ENCODE data around the gene UPB1.

DNA sequence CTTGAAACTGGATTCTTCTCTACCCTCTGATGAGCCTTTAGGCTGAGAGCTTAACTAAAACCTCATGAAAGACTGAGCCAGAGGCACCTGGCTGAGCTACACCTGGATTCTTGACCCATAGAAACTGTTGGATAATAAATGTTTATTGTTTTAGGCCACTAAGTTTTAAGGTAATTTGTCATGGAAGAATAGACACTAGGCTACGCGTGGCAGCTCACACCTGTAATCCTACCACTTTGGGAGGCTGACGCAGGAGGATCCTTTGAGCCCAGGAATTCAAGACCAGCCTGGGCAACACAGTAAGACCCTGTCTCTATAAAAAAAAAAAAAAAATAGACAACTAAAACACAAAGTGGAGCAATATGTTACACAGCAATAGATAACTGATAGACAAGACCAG lies 29.2 kb upstream of the UPB1 start:
- TF ChIP-seq POLR2A (IDR thresholded peaks at IDR 0.05) = no peak
- TF ChIP-seq, protein P1, sequence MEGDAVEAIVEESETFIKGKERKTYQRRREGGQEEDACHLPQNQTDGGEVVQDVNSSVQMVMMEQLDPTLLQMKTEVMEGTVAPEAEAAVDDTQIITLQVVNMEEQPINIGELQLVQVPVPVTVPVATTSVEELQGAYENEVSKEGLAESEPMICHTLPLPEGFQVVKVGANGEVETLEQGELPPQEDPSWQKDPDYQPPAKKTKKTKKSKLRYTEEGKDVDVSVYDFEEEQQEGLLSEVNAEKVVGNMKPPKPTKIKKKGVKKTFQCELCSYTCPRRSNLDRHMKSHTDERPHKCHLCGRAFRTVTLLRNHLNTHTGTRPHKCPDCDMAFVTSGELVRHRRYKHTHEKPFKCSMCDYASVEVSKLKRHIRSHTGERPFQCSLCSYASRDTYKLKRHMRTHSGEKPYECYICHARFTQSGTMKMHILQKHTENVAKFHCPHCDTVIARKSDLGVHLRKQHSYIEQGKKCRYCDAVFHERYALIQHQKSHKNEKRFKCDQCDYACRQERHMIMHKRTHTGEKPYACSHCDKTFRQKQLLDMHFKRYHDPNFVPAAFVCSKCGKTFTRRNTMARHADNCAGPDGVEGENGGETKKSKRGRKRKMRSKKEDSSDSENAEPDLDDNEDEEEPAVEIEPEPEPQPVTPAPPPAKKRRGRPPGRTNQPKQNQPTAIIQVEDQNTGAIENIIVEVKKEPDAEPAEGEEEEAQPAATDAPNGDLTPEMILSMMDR (IDR thresholded peaks at IDR 0.05) = no peak

All from adrenal gland (tissue), 5 donors.